WI38 (cell line): ENCODE measurements around the gene SUOX.

Source experiments
- H3K4me3 ChIP-seq: 2 replicates; pipeline ENCODE4 v1.5.1; 2011; ENCODE audit warnings: low read depth, mild to moderate bottlenecking, control low read depth, low read length
- TF ChIP-seq, protein P1 (sequence below): IDR thresholded peaks from 2 replicates; pipeline ENCODE4 v1.5.1; 2012; ENCODE audit warnings: low read depth, mild to moderate bottlenecking, control low read depth, low read length

Gene SUOX

DNA sequence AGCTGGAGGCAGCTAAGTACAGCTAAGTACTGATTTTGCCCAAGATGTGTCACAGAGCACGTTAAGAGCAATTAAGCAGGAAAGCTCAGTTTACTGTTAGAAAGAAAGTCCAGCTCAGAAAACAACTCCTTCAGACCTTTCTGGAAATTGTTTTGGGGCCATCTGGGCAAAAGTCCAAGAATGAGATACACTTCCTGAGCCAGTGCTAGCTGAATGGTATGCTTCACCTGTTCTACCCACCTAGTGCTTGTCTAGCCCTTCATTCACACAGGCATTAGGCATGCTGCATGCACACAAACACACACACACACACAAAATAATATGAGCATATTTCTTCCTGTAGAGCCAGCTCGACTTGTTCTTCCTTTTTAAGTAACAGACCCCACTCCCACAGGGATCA, 17.1 kb downstream of the SUOX start:
- TF ChIP-seq, protein P1, sequence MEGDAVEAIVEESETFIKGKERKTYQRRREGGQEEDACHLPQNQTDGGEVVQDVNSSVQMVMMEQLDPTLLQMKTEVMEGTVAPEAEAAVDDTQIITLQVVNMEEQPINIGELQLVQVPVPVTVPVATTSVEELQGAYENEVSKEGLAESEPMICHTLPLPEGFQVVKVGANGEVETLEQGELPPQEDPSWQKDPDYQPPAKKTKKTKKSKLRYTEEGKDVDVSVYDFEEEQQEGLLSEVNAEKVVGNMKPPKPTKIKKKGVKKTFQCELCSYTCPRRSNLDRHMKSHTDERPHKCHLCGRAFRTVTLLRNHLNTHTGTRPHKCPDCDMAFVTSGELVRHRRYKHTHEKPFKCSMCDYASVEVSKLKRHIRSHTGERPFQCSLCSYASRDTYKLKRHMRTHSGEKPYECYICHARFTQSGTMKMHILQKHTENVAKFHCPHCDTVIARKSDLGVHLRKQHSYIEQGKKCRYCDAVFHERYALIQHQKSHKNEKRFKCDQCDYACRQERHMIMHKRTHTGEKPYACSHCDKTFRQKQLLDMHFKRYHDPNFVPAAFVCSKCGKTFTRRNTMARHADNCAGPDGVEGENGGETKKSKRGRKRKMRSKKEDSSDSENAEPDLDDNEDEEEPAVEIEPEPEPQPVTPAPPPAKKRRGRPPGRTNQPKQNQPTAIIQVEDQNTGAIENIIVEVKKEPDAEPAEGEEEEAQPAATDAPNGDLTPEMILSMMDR: no peak

DNA sequence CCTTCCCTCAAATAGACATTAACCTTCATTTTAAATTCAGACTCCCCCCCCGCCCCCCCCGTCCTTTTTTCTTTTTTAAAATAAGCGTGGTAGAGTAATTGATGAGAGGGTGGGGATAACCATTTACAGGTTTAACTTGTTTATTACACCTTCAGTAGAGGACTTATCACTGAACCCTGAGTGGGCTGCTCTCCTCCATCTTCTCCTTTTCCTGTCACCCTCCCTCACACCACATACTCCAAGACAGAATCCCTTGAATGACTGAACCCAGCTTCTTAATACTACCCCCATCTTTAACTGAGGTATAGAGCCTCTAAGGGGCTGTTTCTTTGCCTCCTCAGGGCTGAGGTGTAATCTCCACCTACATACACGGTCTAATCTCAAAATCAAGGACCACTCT, 20.1 kb downstream of the SUOX start:
- TF ChIP-seq, protein P1: no peak

More for the DNA sequence above, 17.1 kb downstream of the SUOX start:
- no peak overlapping the region for H3K4me3 ChIP-seq

DNA sequence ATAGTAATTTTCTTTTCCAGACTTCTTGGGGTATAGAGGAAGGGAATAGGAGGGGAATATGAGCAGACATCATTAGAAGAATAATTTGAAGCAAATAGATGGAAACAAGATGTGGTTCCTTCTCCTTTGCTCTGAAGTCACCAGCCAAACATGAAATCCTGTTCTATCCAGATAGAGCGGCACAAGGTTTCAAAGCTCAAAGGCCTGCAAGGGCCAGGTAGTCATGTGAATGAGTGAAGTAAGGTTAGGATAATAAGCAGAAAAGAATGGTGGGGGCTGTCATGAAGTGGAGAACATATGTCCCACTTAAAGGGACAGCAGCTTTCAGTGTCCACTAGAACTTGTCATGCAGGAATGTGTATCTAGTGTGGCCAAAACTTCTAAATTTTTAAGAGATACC, 21.3 kb downstream of the SUOX start:
- H3K4me3 ChIP-seq: no peak overlapping the region
- TF ChIP-seq, protein P1: no peak

More for the DNA sequence above, 20.1 kb downstream of the SUOX start:
- no peak overlapping the region for H3K4me3 ChIP-seq

DNA sequence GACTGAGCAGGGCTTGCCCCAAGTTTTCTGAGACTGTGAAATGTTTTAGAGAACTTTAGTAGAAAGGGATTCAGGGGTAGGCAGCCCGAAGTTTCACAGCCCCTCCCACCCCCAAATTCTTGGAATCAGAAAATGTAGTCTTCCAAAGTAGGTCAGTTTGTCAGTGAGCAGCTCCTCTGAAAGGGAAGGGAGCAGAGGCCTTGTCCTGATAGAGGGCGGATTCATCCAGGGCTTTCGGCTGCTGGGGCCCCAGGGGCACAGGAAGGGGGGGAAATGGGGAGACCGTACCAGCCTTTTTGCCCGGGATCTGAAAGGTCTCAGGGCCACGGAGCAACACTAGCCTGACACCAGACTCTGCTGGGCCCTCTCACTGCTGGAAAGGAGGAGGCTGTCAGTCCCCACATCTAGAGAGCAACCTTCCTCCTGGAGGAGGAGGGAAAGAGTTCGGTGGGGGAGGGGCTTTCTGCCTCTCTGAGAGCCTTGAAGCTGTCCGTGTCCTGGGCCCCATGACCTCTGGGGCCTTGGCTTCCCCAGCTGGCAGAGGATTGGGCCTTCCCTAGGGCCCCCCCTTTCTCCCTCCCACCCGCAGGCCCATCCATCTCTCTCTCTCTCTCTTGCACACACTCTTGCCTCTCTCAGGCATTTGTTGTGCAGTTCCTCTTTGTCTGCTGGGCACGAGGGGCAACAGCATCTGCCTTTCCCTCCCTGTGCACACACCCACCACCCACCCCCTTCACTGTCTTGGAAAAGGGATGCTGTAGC, 23.5 kb downstream of the SUOX start, which contains the start of gene IKZF4:
Gene IKZF4 (plus strand): TSS at position 621 of the 762 bp plus-strand sequence. CDS start 451 bp downstream, outside the sequence.
- H3K4me3 ChIP-seq: peak within 1 kb of the TSS; percentile 41
- TF ChIP-seq, protein P1: no peak

DNA sequence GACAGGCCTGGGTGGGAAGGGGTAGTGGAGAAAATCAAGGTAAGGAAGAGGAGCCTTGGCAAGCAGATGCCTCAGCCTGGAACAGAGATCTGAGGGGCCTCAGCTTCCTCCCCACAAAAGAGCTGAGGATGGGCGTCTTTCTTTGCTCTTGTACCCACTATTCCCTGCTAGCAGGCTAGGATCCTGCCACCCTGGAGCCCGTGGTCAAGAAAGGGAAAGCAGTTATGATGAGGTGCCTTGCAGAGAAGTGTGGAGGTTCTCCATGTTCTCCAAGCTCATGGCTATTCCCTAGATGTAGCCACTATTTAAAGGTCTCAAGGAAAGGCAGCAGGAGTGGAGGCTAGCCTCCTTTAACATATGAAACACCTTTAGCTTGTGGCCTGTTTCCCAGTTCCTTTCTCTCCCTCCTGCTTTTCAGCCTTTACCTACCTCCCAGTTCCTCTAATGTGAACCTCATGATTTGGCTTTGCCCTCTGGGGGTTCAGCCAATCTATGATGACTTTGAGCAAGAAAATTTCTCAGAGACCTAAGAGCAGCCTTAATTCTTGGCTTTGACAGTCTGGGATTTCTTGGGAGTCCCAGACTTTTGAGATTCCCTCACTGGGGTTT, 24.9 kb downstream of the SUOX start:
- TF ChIP-seq, protein P1: no peak
- peak overlapping the region; percentile 41 for H3K4me3 ChIP-seq

DNA sequence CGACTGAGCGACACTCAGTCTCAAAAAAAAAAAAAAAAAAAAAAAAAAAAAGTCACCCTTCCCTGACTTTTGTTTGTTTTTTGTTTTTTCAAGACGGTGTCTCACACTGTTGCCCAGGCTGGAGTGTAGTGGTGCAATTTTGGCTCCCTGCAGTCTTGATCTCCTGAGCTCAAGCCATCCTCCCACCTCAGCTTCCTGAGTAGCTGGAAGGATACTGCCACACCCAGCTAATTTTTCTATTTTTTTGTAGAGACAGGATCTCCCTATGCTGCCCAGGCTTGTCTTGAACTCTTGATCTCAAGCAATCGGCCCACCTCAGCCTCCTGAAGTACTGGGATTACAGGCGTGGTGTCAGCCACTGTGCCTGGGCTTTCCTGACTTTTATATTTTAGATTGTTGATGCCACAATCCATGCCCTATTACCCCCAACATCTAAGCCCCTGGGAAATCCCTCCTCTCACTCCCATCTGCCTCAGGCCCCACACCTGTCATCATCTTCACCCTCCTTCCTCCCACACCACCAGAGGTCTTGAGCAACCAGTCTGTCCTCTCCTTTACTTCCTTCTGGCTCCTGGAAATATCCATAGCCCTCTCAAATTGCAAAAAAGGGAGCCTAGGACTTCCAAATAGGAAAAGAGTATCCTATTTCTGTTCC, 31.6 kb downstream of the SUOX start:
- TF ChIP-seq, protein P1: no peak
- no peak overlapping the region for H3K4me3 ChIP-seq

DNA sequence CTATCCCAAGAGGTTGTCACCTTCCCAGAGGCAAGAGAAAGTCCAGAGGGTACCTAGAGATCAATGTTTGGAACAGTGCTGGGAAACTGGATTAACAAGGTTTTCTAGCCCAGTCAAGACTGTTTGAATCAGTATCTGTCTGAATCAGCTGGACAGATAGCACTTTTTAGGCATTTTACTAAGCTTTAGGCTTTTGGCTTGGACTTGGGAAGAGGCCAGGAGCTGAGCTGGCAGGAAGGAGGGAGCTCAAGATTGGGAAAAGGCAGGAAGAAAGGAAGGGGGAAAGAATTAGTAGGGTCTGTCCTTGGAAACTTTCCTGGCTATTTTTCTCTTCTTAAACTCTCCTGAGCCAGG, 32.1 kb downstream of the SUOX start:
- TF ChIP-seq, protein P1: no peak

More for the DNA sequence above, 32.1 kb downstream of the SUOX start:
- no peak overlapping the region for H3K4me3 ChIP-seq
